ENCODE results near the gene SLC38A10.

Gene SLC38A10

DNA sequence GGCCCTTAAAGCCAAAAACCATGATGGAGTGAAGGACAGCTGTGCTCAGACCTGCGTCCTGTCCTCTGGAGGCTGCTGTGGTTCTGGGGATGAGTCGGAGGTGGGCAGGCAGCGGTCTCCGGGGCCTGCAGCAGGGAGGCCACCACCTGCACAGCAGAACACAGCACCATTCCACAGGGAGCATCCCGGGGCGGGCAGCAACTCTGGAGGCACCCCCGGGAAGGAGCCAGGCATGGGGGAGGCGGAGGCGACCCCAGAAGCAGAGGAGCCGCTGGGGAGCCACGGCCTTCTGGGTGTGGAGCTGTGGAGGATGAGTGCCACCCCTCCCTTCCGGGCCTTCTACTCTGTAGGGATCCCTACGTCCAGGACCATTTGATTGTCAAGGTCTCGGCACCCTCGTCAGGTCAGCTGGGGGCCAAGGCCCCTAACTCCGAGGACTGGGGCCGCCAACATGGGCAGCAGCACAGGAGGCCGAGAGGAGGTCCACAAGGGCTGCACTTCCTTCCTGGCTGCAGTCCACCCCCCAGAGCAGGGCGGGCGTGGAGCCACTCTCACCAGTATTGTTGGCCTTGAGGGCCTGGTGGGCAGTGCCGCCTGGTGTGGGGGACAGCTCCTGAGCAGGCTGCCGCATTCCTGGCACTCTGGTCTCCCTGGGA lies 96.2 kb downstream of the SLC38A10 start:
- H3K4me3 ChIP-seq (ENCODE audit: low read depth, low read length) = no peak overlapping the region

GRCh38 chr17:81197831-81198490 lies 97.1 kb downstream of the SLC38A10 start:
- TF ChIP-seq CTCF (IDR thresholded peaks at IDR 0.05; ENCODE audit: low read depth, low read length) = no peak

More for the DNA sequence above, 96.2 kb downstream of the SLC38A10 start:
- no peak for TF ChIP-seq CTCF (IDR thresholded peaks at IDR 0.05; ENCODE audit: low read depth, low read length)

DNA sequence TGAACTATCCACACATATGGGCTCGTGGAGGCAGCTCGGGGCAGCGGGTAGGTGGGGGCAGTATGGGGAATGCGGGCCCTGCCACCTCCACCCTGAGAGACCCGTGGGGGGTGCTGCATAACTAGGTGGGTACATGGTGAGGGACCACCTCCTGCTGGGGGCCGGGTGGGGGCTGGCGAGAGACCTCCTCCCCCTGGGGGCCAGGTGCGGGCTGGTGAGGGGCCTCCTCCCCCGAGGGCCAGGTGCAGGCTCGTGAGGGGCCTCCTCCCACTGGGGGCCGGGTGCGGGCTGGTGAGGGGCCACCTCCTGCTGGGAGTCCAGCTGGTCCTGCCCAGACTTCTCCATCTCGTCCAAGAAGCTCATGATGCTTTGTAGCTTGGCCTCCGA lies 97.7 kb downstream of the SLC38A10 start:
- TF ChIP-seq CTCF (IDR thresholded peaks at IDR 0.05; ENCODE audit: low read depth, low read length) = no peak
- H3K4me3 ChIP-seq (ENCODE audit: low read depth, low read length) = no peak overlapping the region

More at GRCh38 chr17:81197831-81198490, 97.1 kb downstream of the SLC38A10 start:
- H3K4me3 ChIP-seq (ENCODE audit: low read depth, low read length) = no peak overlapping the region

- TF ChIP-seq CTCF (IDR thresholded peaks at IDR 0.05; ENCODE audit: low read depth, low read length) = no peak
- H3K4me3 ChIP-seq (ENCODE audit: low read depth, low read length) = no peak overlapping the region
These were observed 98.3 kb downstream of the SLC38A10 start for GRCh38 chr17:81196505-81197408.

DNA sequence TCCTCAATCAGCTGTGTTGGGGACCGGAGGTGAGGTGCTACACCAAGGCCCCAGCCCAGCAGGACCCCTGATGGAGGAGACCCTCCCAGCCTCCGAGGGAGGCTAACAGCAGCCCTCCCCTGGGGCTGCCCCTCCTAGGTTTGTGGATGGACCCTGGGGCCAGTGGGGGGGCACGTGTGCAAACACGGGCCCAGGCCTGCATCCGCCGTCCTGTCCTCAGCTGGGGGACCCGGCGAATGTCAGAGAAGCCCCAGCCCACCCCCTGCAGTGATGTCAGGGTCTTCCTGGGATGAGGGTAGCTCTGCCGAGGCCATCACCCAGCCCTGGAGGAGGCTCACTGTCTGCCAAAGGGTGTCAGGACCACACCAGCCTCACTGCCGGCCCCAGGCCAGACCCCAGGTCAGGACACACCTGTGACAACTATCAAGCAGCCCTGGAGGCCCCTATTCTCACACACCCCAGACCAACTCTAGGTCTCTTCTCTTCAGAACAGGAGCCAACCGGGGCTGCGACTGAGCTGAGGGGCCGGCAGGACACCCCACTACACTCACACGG lies 99.1 kb downstream of the SLC38A10 start:
- no peak overlapping the region for H3K4me3 ChIP-seq (ENCODE audit: low read depth, low read length)
- no peak for TF ChIP-seq CTCF (IDR thresholded peaks at IDR 0.05; ENCODE audit: low read depth, low read length)

Measured in WI38 (cell line).